Neural cell (in vitro differentiated cells): ENCODE results near the gene CCS.

ENCODE experiments used
- CTCF ChIP-seq: fragments of 450-650 bp; IDR thresholded peaks from 2 replicates; pipeline ENCODE4 v1.5.1; 2014; ENCODE audit warnings: antibody characterized with exemption, mild to moderate bottlenecking, moderate library complexity; ENCODE audit not compliant: poor library complexity, severe bottlenecking
- EP300 ChIP-seq: fragments of 450-650 bp; conservative IDR thresholded peaks from 2 replicates; pipeline ENCODE4 v1.6.1; 2014; ENCODE audit warnings: antibody characterized with exemption, mild to moderate bottlenecking, moderate library complexity; ENCODE audit not compliant: poor library complexity, severe bottlenecking
- POLR2AphosphoS5 ChIP-seq: IDR thresholded peaks from 2 replicates; pipeline ENCODE4 v1.6.1; 2012
- TAF1 ChIP-seq: IDR thresholded peaks from 2 replicates; pipeline ENCODE4 v1.6.1; 2012; ENCODE audit warnings: low read depth

- TF ChIP-seq CTCF, result no peak
- TF ChIP-seq TAF1, result no peak
- no peak for TF ChIP-seq EP300
- TF ChIP-seq POLR2AphosphoS5, result no peak
These were observed 45.9 kb upstream of the CCS start for GRCh38 chr11:66546966-66547661.
